ENCODE data around the gene RANBP2. TPM values are rescaled to one million over a fixed set of nuclear protein-coding genes. Genes with fewer than 3 reads are reported as not detected.
"Not testable (repeated sequence)": the region's sequence is repeated elsewhere in the genome, so short reads cannot be mapped to it uniquely, and the experiment has no call there.

The RANBP2 gene
- total RNA-seq, 1 donor from 2014 or later: 58.6 TPM

DNA sequence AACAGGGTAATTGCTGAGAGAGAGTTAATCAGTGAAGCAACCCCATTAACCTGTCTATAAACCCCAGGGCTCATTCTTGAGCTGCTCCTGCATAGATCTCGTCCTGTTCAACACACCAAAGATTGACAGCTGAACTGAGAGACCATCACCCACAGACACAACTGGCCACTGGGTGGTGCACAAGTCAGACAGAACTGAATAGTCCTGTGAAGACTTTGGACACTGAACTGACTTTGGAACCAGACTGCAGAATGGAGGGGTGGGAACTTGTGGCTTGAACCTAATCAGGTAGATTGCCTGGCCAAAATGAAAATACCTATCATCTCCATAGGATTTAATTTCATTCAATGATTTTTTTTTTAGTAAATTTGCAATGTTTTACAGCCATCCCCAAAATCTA, 29.3 kb upstream of the RANBP2 start:
- not testable (repeated sequence) for H3K27ac Mint-ChIP-seq (ENCODE audit: unreplicated experiment); H3K9me3 Mint-ChIP-seq (ENCODE audit: unreplicated experiment); DNase-seq (ENCODE audit: extremely low spot score, unreplicated experiment); H3K4me1 Mint-ChIP-seq (ENCODE audit: unreplicated experiment); H3K4me3 Mint-ChIP-seq (ENCODE audit: unreplicated experiment); H3K36me3 Mint-ChIP-seq (ENCODE audit: unreplicated experiment); H3K27me3 Mint-ChIP-seq (ENCODE audit: unreplicated experiment)
- TF ChIP-seq, protein P1, sequence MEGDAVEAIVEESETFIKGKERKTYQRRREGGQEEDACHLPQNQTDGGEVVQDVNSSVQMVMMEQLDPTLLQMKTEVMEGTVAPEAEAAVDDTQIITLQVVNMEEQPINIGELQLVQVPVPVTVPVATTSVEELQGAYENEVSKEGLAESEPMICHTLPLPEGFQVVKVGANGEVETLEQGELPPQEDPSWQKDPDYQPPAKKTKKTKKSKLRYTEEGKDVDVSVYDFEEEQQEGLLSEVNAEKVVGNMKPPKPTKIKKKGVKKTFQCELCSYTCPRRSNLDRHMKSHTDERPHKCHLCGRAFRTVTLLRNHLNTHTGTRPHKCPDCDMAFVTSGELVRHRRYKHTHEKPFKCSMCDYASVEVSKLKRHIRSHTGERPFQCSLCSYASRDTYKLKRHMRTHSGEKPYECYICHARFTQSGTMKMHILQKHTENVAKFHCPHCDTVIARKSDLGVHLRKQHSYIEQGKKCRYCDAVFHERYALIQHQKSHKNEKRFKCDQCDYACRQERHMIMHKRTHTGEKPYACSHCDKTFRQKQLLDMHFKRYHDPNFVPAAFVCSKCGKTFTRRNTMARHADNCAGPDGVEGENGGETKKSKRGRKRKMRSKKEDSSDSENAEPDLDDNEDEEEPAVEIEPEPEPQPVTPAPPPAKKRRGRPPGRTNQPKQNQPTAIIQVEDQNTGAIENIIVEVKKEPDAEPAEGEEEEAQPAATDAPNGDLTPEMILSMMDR (IDR thresholded peaks at IDR 0.05): peak; percentile 34

DNA sequence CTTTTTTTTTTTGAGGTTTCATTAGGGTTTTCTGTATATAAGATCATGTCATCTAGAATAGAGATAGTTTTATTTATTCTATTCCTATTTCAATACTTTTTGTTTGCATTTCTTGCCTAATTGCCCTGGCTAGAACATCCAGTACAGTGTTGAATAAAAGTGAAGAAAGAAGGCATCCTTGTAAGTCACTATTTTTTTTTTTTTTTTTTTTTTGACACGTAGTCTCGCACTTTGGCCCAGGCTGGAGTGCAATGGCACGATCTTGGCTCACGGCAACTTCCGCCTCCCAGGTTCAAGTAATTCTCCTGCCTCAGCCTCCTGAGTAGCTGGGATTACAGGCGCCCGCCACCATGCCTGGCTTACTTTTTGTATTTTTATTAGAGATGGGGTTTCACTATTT, 27.8 kb upstream of the RANBP2 start:
- DNase-seq (ENCODE audit: extremely low spot score, unreplicated experiment): no peak
- Mint-ChIP-seq H3K4me3 (ENCODE audit: unreplicated experiment) (no peak overlapping the region), H3K9me3 (ENCODE audit: unreplicated experiment) (no peaks in the 10 kb centered on the region), H3K27me3 (ENCODE audit: unreplicated experiment) (no peaks in the 10 kb centered on the region), H3K27ac (ENCODE audit: unreplicated experiment) (no peak overlapping the region), H3K36me3 (ENCODE audit: unreplicated experiment) (no peaks in the 10 kb centered on the region), H3K4me1 (ENCODE audit: unreplicated experiment) (no peaks in the 10 kb centered on the region)
- TF ChIP-seq, protein P1 (IDR thresholded peaks at IDR 0.05): no peak

DNA sequence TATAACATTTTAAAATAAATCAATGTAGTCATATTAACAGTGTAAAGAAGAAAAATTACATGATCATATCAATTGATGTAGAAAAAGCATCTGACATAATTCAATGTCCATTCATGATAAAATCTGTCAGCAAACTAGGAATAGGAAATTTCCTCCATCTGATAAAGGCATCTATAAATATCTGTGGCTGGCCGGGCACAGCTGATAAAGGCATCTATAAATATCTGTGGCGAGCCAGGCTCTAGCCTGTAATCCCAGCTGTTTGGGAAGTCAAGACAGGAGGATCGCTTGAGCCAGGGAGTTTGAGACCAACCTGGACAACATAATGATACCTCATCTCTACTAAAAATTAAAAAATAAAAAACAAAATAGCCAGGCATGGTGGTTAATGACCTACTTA, 18.1 kb upstream of the RANBP2 start:
- Mint-ChIP-seq H3K4me3 (ENCODE audit: unreplicated experiment) (no peak overlapping the region), H3K27me3 (ENCODE audit: unreplicated experiment) (no peaks in the 10 kb centered on the region), H3K27ac (ENCODE audit: unreplicated experiment) (no peak overlapping the region), H3K36me3 (ENCODE audit: unreplicated experiment) (no peaks in the 10 kb centered on the region), H3K4me1 (ENCODE audit: unreplicated experiment) (peaks cover 5% of the 10 kb centered on the region), H3K9me3 (ENCODE audit: unreplicated experiment) (peaks cover 1% of the 10 kb centered on the region)
- DNase-seq (ENCODE audit: extremely low spot score, unreplicated experiment): no peak
- TF ChIP-seq, protein P1 (IDR thresholded peaks at IDR 0.05): no peak

DNA sequence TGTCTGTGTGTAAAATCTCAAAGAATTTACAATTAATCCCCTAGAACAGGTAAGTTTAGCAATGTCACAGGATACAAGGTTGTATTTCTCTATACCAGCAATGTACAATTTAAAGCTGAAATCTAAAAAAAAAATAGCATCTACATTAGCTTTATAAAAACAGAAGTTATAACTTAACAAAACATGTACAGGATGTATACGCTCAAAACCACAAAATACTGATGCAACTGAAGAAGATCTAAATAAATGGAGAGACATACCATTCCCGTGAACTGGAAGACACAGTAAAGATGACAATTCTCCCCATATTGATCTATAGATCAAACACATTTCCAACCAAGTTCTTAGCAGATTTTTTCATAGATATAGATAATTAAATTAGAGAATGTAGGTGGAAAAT, 17.5 kb upstream of the RANBP2 start:
- Mint-ChIP-seq H3K4me3 (ENCODE audit: unreplicated experiment) (no peak overlapping the region), H3K27ac (ENCODE audit: unreplicated experiment) (no peak overlapping the region), H3K9me3 (ENCODE audit: unreplicated experiment) (peaks cover 5% of the 10 kb centered on the region), H3K36me3 (ENCODE audit: unreplicated experiment) (no peaks in the 10 kb centered on the region), H3K27me3 (ENCODE audit: unreplicated experiment) (no peaks in the 10 kb centered on the region), H3K4me1 (ENCODE audit: unreplicated experiment) (peaks cover 5% of the 10 kb centered on the region)
- no peak for DNase-seq (ENCODE audit: extremely low spot score, unreplicated experiment)
- TF ChIP-seq, protein P1 (IDR thresholded peaks at IDR 0.05): no peak

DNA sequence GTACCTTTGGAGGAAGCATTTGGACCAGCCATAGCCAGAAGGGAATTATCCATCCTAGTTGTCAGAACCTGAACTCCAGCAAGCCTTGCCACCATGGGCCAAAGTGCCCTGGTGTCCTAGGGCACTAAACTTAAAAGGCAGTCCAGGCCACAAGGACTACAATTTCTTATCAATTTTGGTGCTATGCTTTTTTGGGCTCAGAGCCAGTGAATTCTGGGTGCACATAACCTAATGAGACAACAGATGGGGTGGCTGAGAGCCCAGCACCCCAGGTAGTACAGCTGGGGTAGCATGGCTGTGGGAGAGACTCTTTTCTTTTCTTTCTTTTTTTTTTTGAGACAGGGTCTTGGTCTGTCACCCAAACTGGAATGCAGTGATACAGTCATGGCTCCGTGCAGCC, 14.4 kb upstream of the RANBP2 start:
- peaks cover 5% of the 10 kb centered on the region for H3K4me1 Mint-ChIP-seq (ENCODE audit: unreplicated experiment)
- peaks cover 4% of the 10 kb centered on the region for H3K36me3 Mint-ChIP-seq (ENCODE audit: unreplicated experiment)
- no peak for DNase-seq (ENCODE audit: extremely low spot score, unreplicated experiment)
- no peak overlapping the region for H3K4me3 Mint-ChIP-seq (ENCODE audit: unreplicated experiment)
- H3K9me3 Mint-ChIP-seq (ENCODE audit: unreplicated experiment): peaks cover 16% of the 10 kb centered on the region
- TF ChIP-seq, protein P1 (IDR thresholded peaks at IDR 0.05): no peak
- no peak overlapping the region for H3K27ac Mint-ChIP-seq (ENCODE audit: unreplicated experiment)
- H3K27me3 Mint-ChIP-seq (ENCODE audit: unreplicated experiment): peaks cover 7% of the 10 kb centered on the region

All from osteocyte (in vitro differentiated cells).